ENCODE measurements around the gene TBX10. TPM values are rescaled to one million over a fixed set of nuclear protein-coding genes. Genes with fewer than 3 reads are reported as not detected.
A peak's percentile ranks its signal among the peaks of the same experiment; 100 is the strongest.
"Not testable (repeated sequence)": the region's sequence is repeated elsewhere in the genome, so short reads cannot be mapped to it uniquely, and the experiment has no call there.

Gene TBX10
- total RNA-seq, 1 donor from 2014 or later, result not detected

GRCh38 chr11:67599149-67599548 lies 40.4 kb downstream of the TBX10 start:
- DNase-seq, result no peak

GRCh38 chr11:67597963-67598362 lies 41.6 kb downstream of the TBX10 start:
- DNase-seq, result not testable (repeated sequence)

GRCh38 chr11:67597458-67597857 lies 42.1 kb downstream of the TBX10 start:
- DNase-seq, result not testable (repeated sequence)

DNA sequence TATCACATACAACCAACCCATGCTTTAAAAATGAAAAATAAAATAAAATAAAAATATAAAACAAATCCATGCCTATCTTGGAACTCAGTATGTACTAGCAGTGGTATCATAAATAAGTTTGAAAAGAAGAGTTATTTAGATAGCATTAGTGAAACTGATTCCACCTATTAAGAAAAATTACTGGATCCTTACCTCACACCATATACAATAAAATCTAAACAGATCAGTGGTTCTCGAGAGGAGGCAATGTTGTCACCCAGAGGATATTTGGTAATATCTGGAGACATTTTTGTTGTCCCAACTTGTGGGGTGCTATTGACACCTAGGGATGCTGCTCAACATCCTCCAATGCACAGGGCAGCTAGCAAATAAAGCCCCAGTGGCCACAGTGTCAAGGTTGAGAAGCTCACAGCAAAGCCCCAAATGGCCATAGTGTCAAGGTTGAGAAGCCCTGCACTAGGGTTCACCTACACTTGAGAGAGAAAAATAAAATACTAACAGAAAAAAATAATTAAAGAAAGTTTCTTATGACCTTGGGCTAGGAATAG lies 42.7 kb downstream of the TBX10 start:
- no peak for DNase-seq

- DNase-seq, result no peak
Measured at GRCh38 chr11:67594480-67594879, 45.1 kb downstream of the TBX10 start.

DNA sequence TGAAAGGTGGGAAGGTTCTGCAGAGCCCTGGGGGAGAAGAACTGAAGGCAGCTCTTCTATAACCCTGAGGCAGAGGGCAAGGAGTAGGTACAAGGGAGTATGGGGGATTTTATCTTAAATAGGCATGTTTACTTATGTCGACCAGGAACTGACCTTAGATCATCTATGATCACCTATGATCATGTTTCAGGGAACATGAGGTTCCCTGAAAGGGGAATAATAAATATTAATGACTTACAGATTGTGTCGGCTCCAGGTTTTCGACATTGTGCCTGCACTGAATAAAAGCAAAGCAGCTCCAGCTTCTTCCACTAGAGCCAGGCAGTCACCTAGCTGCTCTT lies 46.0 kb downstream of the TBX10 start:
- no peak for DNase-seq

- DNase-seq, result no peak
Measured at GRCh38 chr11:67592880-67593564, 46.5 kb downstream of the TBX10 start.

DNA sequence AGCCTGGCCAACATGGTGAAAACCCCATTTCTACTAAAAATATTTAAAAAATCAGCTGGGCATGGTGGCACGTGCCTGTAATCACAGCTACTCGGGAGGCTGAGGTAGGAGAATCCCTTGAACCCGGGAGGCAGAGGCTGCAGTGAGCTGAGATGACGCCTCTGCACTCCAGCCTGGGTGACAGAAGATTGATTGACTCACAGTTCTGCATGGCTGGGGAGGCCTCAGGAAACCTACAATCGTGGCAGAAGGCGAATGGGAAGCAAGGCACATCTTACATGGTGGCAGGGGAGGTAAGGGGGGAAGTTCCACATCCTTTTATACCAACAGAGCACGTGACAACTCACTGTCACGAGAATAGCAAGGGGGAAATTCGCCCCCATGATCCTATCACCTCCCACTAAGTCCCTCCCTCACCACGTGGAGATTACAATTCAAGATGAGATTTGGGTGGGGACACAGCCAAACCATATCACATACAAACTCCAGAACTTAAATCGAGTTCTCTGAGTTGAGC lies 50.6 kb downstream of the TBX10 start:
- not testable (repeated sequence) for DNase-seq

DNA sequence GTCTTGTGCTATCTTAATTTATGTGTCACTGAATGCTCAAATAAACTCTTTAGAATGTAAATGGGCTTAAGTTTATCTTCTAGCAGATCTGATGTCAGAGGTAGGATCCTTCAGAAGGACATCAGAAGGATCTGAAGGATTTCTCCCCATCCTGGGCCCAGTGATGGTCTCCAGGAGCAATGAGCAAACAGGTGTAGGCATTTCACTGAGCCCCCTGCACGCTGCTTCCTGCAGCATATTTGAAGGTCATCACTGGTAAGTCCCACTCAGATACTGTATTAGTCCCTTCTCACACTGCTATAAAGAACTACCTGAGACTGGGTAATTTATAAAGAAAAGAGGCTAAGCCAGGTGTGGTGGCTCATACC lies 51.4 kb downstream of the TBX10 start:
- no peak for DNase-seq

GRCh38 chr11:67586568-67587250 lies 52.9 kb downstream of the TBX10 start:
- DNase-seq, result no peak

GRCh38 chr11:67585911-67586310 lies 53.7 kb downstream of the TBX10 start:
- DNase-seq, result no peak

GRCh38 chr11:67584881-67585873 lies 54.4 kb downstream of the TBX10 start:
- no peak for DNase-seq

GRCh38 chr11:67584205-67584880 lies 55.2 kb downstream of the TBX10 start:
- DNase-seq, result peak; percentile 52

- DNase-seq, result peak; percentile 76
Measured at GRCh38 chr11:67583247-67584204, 56.0 kb downstream of the TBX10 start, which contains the start of gene GSTP1. GSTP1 (plus strand) TSS chr11:67583812; CDS start chr11:67583844, 32 bp downstream.

GRCh38 chr11:67582011-67582410 lies 57.6 kb downstream of the TBX10 start:
- no peak for DNase-seq

DNA sequence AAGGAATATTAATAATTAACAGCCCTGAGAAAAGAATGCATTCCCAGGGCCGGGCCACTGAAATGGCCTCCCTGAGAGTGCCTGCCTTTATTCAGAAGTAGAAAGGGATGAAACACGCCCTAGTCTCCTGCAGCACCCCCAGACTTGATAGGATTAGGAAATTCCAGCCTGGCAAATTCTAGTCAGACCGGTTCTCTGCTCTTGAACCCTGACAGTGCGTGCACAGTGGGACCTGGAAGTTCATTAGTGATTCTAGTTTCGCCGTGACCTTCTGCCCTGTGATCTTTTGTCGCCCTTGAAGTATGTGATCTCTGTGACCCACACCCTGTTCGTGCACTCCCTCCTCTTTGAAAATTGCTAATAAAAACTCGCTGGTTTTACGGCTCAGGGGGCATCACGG lies 58.1 kb downstream of the TBX10 start:
- DNase-seq, result no peak
